ENCODE results near the gene KIF25. TPM values are rescaled to one million over a fixed set of nuclear protein-coding genes. Genes with fewer than 3 reads are reported as not detected.

Gene KIF25
- total RNA-seq, 2 donors from 2014 or later = 0.34 to 0.44 TPM

DNA sequence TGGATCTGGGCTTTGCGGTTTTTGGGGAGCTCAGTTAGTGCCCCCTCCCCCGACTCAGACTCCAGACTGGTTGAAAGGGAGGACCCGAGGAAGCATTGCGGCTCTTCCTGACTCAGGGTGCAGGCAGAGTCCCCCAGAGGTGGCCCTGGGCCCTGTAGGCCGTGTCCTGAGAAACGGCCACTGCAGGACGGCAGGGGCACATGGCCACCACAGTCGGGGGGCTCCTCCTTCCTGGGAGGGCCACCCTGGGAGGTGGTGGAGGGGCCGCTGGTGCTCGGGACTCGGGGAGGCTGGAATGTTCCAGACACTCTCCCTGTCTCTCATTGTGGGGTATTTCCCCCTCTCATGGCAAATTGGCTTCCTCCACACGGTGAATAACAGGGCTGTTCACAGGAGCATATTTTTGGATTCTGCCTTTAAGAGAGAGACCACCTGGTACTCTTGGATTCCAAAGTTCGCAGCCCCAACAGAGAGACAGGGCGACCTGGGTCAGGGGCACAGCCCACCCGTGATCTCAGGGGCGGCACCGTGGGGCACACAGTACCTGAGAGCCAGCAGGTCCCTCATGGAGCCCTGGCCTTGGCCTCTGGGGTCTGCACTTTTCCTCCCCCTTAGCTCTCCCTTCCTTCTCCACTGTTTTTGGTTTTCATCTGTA, 45.8 kb downstream of the KIF25 start:
- ATAC-seq = no peak
- intact Hi-C loops (cut with DNase I) = no loop called here

DNA sequence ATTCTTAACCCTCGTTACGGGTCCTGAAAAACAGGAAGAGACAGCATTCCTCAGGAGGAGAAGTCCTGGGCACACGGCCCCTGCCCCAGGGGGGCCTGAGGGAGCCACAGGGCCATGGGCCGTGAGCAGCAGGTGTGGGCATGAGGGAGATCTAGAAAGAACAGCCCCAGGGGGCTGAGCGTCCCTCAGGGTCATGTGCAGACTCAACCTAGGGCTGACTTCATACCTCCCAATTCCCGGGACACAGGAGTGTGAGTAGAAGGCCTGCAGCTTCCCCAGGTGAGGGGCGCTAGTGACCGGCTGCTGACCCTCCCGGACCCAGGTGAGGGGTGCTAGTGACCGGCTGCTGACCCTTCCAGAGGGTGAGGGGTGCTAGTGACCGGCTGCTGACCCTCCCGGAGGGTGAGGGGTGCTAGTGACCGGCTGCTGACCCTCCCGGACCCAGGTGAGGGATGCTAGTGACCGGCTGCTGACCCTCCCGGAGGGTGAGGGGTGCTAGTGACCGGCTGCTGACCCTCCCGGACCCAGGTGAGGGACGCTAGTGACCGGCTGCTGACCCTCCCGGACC, 46.5 kb downstream of the KIF25 start:
- DNase-seq = no peak
- intact Hi-C loops (cut with DNase I) = no loop called here
- ATAC-seq = no peak

More for the DNA sequence above, 45.8 kb downstream of the KIF25 start:
- no peak for DNase-seq

DNA sequence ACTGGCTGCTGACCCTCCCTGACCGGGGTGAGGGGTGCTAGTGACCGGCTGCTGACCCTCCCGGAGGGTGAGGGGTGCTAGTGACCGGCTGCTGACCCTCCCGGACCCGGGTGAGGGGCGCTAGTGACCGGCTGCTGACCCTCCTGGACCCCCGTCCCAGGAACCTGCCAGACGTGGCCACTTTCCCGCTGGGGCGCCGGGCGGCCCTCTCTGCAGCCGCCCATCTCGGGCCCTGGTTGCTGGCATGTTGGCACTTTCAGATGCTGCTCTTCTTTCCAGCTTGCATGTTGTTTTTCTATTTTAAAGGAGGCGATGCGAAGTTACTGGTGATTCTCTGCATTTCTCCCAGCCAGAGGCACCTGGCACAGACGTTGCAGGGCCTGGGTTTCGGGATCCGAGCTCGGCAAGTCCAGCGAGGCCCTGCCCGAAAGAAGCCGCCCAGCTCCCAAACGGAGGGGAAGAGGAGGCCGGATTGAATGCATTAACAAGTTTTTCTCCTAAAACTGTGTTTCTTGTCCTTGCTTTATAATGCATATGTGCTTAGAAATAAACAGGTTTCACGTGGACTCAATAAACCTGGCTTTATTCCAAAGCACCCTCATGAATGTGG, 47.2 kb downstream of the KIF25 start:
- DNase-seq (no peak), ATAC-seq (no peak)
- intact Hi-C loops (cut with DNase I) = no loop called here

DNA sequence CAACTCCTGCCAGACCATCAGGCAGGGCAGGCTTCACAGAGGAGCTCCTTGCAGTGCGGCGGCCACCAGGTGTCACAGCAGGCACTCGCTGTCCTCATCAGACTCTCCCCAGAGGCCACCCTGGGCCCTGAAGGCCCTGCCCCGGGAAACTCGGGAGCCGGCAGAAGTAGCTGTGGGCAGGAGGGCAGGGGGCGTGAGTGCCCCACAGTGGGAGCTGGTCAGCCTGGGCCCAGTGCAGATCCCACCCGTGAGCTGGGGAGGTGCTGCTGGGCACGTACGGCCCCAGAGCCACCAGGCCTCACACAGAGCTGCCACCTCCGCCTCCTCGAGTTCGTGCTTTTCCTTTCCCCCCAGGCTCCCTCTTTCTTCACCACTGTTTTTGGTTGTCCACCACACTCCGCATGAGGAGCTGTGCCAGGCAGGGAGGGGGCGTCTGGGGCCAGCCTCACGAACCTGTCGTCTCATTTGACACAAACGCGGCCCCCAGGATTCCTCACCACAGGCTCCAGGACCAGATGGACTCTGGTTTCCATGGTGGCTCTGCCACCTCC, 47.7 kb downstream of the KIF25 start:
- no peak for DNase-seq
- intact Hi-C loops (cut with DNase I) = no loop called here
- ATAC-seq = peak; percentile 9 to 19

DNA sequence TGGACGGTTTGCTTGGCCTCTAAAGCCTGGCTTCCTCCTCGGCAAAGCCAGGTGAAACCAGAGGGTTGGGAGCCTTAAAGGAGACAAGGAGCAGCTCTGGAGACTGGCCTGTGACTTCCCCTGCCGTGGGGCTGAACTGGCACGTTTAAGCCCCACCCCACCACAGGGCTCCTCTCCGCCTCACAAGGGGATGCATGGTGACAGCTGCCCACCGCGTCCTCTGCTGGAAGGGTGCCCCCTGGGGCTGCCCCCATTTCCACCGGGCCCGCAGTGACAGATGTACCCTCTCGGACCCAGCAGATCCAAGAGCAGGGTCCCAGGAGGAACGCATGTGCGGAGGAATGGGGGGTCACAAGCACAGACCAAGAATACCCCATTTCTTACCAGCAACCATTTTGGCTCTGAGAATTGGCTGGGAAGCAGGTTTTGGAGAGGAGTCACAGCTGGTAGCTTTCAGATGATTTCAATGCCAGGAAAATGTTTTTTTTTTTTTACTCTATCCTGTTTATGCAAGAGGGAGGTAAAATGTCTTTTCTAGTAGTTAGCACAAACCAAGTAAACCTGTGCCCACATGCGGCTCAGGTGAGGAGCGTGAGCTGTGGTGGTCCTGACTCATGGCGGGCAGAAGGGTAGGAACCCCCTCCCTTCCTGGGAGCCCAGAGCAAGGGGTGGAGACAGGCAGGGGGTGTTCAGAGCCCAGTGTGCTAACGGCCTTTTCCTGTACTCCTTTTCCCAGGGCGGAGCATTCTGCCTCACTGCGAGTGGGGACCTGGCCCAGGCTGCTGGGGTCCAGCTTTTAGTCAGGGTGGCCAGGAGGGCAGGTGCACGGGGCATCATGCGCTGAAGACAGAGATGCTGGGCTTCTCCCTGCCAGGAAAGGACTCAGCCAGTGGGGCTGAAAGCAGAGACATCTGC, 48.5 kb downstream of the KIF25 start:
- intact Hi-C loops (cut with DNase I) = no loop called here
- no peak for DNase-seq
- ATAC-seq = peak; percentile 11 to 39

GRCh38 chr6:168046696-168047095, 49.2 kb downstream of the KIF25 start:
- DNase-seq (no peak), ATAC-seq (no peak)
- intact Hi-C loops (cut with DNase I) = no loop called here

DNA sequence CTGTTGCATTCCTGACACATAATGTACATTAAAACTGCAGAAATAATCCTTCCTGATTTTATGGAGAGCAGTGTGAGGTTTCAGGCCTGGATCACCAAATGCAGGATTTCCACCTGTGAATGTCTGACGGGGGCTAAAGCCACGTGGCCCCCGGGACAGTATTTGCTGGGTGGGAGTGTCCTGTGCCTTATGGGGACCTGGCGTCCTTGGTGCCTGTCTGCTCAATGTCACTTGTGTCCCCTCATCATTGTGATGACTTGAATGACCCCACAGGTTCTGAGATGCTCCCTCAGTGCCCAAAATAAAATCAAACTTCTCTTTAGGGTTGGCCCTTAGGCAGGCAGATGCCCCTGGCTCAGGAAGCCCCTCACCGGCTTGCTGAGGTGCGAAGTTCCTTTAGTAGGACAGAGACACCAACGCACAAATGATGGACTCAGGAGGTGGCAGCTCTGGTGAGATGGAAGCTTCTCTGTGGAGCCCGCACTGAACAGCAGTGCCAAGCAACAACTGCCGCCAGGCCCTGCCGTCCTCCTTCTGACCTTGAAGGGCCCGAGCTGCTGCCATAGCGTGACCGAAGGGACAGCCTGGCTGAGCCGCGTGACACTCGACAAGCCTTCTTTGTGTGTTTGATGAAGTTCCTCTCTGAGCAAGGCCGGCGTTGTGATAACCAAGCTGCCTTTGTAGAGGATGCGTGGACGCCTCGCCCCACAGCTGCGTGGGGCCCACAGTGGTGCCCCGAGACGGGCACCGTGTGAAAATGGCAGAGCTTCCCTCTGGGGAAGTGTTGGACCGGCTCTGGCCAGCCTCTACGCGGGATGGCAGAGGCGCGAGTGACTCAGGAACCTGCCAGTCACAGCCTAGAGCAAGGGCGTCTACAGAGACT, 50.6 kb downstream of the KIF25 start:
- DNase-seq (no peak), ATAC-seq (no peak)
- intact Hi-C loops (cut with DNase I) = no loop called here

GRCh38 chr6:168048724-168049025, 51.2 kb downstream of the KIF25 start:
- DNase-seq (no peak), ATAC-seq (no peak)
- intact Hi-C loops (cut with DNase I) = no loop called here

GRCh38 chr6:168049277-168049676, 51.8 kb downstream of the KIF25 start:
- ATAC-seq (no peak), DNase-seq (no peak)
- intact Hi-C loops (cut with DNase I) = no loop called here

GRCh38 chr6:168049706-168050224, 52.3 kb downstream of the KIF25 start:
- no peak for ATAC-seq
- intact Hi-C loops (cut with DNase I) = no loop called here
- DNase-seq = no peak

DNA sequence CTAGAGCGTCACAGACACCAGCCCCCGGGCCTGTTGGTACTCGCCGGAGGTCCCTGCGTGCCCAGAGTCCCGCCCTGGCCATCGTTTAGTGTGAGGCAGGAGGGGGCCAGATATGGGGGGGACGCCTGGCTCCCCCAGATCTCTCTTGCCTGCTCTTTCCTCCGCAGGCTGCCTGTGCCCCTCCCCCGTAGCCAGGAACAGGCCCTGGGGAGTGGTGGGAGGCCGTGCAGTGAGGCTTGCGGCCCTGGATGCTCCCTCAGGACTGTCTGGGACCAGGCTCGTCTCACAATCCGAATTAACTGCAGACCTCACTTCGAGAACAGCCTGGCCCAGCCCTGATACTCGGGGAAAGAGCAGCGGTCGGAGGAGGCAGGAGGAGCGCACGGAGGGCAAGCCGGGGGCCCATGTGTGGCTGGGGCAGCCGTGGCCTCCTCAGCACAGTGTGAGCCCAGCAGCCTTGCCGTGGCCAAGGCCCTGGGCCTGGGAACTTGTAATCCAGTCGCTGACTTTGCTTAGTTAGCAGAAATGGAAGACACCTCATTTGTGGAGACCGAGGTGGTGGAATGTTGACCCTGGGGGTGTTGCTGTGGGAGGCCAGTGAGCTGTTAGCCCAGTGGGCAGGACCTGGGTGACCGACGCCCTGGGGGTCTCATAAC, 52.9 kb downstream of the KIF25 start:
- no peak for ATAC-seq
- DNase-seq = no peak
- intact Hi-C loops (cut with DNase I) = no loop called here

- intact Hi-C loops (cut with DNase I) = no loop called here
- DNase-seq (no peak), ATAC-seq (no peak)
These were observed 53.6 kb downstream of the KIF25 start for GRCh38 chr6:168050881-168051586.

DNA sequence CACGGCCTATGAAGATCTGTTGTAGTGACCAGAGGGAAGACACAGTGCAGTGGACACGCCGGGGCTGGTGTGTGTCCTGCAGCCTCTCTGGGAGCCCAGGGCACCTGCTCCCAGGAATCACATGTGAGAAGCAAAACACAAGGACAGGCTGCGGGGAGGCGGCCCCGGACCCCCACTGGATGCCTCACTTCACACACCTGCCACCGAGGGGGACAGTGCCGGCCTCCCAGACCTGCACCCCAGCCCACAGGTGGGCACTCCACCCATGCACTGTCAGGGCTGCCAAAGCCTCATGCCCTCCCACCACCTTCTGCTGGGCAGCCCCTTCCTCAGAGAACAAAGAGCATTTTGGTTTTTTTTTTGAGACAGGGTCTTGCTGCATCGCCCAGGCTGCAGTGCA, 54.2 kb downstream of the KIF25 start:
- ATAC-seq (no peak), DNase-seq (no peak)
- intact Hi-C loops (cut with DNase I) = no loop called here

DNA sequence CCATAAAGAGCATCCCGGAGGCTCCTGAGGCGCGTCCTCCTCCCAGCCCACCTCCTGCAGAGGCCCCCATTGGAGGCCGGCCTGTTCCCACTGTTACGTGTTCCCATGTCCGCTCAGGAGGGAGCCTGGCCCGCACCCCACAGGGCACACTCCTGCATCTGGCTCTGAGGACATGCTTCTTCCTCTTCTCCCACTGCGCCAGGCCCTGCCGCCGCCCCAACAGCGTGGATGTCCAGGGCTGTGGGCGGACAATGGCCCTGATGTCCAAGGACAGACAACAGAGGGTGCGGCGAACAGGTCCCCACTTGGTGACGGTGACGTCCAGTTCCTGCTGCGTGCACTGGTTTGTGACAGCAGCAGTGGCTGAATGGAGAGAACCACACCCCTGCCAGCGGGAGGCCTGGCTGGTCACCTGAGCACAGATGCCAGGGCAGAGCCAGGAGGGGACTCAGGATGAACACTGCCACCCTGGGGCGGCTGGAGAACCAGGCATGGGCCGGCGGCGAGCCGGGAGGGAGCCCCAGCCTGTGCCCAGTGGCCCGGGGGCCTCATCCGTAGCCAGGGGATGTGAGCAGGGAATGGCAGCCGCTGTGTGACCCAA, 54.9 kb downstream of the KIF25 start:
- intact Hi-C loops (cut with DNase I) = no loop called here
- no peak for ATAC-seq
- DNase-seq = no peak

GRCh38 chr6:168053086-168053956, 55.9 kb downstream of the KIF25 start:
- no peak for DNase-seq
- ATAC-seq = no peak
- intact Hi-C loops (cut with DNase I) = no loop called here

DNA sequence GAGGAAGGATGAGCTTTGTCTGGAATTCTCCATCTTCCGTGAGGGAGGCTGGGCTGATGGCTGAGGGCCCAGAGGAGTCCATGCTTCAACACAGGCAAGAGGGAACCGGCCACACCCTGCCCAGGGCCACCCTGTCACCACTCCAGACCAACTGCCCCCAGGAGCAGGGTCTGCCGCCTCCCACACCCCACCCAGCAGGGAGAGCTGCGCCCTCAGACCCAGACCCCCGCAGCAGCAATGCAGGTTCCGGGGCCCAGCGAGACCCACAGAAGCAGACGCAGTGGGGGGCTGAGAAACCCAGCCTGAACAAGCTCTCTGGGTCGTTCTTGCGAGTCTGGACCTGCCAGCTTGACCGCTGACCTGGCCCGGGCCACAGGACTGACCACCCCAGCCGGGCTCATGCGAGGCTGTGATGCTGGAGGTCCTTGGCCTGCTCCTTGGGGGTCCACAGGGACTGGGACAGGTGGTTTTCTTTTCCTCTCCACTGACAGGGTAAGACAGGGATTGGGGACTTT, 56.5 kb downstream of the KIF25 start:
- DNase-seq = no peak
- ATAC-seq = no peak
- intact Hi-C loops (cut with DNase I) = no loop called here

All from left cardiac atrium (tissue), 4 donors.